Duodenal mucosa (tissue), 2 donors: ENCODE results near the gene GPRC5A.
"Not testable (repeated sequence)": the region's sequence is repeated elsewhere in the genome, so short reads cannot be mapped to it uniquely, and the experiment has no call there.

Experiments used
- H3K27ac ChIP-seq: one replicate; pipeline ENCODE4 v1.7.0; 2013; ENCODE audit warnings: low read depth, low read length
- H3K27me3 ChIP-seq, 2 donors: one replicate each; pipeline ENCODE4 v1.7.0; 2013; ENCODE audit warnings: low read length in 2 of 2, control low read depth in 1 of 2; ENCODE audit not compliant: insufficient read depth in 2 of 2, control insufficient read depth in 1 of 2
- H3K36me3 ChIP-seq, 2 donors: one replicate each; pipeline ENCODE4 v1.7.0; 2013; ENCODE audit warnings: low read length in 2 of 2, control low read depth in 1 of 2; ENCODE audit not compliant: insufficient read depth in 2 of 2, control insufficient read depth in 1 of 2
- H3K4me1 ChIP-seq, 2 donors: one replicate each; pipeline ENCODE4 v1.7.0; 2013; ENCODE audit warnings: low read length in 2 of 2, control low read depth in 1 of 2; ENCODE audit not compliant: insufficient read depth in 2 of 2, control insufficient read depth in 1 of 2
- H3K4me3 ChIP-seq, 2 donors: one replicate each; pipeline ENCODE4 v1.7.0; 2013; ENCODE audit warnings: low read length in 2 of 2, low read depth in 1 of 2
- H3K9ac ChIP-seq, 2 donors: one replicate each; pipeline ENCODE4 v1.7.0; 2013; ENCODE audit warnings: low read length in 2 of 2, low read depth in 1 of 2
- H3K9me3 ChIP-seq, 2 donors: one replicate each; pipeline ENCODE4 v1.7.0; 2013; ENCODE audit warnings: low read length in 2 of 2, control low read depth in 1 of 2; ENCODE audit not compliant: control insufficient read depth in 1 of 2

GPRC5A gene

DNA sequence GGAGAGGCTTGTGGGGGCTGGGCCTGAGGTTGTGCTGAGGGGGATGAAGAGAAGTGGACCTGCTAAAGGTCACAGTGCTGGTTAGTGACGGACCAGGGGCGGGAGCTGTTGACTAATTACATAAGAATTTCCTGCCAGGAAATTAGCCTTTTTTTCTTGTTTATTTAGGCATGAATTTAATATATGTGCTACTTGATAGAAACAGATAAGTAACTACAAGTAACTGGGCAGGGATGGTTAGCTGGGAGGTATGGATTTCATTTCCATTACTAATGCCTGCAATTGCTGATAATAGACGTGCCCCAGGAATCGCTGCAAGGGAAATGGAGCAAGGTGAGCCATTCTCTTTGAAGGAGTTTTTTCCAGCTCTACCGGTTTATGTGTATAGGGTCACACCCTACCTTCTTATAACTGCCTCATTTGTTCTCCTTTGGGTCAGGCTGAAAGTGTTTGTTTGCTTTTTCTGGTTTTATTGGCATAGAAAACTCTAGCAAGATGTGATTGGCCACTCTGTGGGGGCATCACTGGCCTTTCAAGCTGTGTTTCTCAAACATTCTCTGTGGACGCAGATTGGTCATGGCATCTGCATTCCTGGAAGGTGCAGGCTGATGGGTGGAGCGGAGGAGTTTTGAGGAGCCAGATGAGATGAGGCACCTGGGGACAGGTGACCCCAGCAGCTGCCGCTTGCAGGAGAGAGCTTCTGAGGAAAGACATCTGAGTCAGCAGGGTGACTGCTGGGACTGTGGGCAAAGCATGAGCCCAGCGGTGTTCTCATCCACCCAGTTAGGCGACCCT lies 19.0 kb upstream of the GPRC5A start:
- Histone ChIP-seq H3K27ac (peak overlapping the region; percentile 54), H3K4me3 (peak overlapping the region; percentile 4 to 17), H3K27me3 (no peaks in the 10 kb centered on the region), H3K36me3 (no peaks in the 10 kb centered on the region), H3K9me3 (no peaks in the 10 kb centered on the region), H3K4me1 (peaks cover 15 to 33% of the 10 kb centered on the region in 2 donors), H3K9ac (peak overlapping the region in 1 of 2 donors; percentile 44)

DNA sequence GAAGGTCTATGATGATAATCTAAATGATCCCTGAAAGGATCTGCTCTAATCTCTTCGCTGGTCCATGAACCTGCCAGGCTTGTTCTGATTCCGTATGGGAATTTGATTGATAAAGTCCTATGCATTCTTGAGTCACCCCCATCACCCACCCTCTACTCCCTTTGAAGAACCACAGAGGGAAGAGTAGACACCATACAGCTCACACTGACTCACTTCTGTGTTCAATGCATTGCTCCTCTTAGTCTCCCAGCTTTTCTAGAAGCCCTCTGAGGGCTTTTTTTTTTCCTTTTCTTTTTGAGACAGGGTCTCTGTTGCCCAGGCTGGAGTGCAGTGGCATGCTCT lies 18.5 kb upstream of the GPRC5A start:
- Histone ChIP-seq H3K27me3 (no peaks in the 10 kb centered on the region), H3K9ac (peak overlapping the region in 1 of 2 donors; percentile 44), H3K9me3 (no peaks in the 10 kb centered on the region), H3K4me1 (peaks cover 20 to 39% of the 10 kb centered on the region in 2 donors), H3K27ac (no peak overlapping the region), H3K36me3 (no peaks in the 10 kb centered on the region), H3K4me3 (peak overlapping the region; percentile 4 to 17)

DNA sequence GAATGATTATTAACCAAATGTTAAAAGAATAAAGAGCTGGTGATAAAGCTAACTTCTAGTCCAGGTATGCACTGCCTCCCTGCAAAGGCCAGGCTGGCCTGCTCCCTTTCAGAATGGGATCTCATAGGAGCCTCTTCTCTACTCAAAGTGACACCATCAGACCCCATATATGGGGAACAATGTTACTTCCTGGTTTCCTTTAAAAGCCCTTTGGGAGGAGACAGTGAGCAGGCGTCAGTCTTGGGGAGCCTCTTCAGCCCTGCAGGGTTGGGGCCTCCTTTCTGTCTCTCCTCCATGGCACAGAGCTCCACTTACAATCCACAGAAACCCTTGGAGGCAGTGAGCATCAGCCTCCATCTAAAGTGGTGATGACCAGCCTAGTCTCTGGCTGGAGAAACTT lies 17.3 kb upstream of the GPRC5A start:
- Histone ChIP-seq H3K9ac (no peak overlapping the region), H3K4me1 (peaks cover 22 to 45% of the 10 kb centered on the region in 2 donors), H3K36me3 (no peaks in the 10 kb centered on the region), H3K4me3 (no peak overlapping the region), H3K27me3 (no peaks in the 10 kb centered on the region), H3K27ac (no peak overlapping the region), H3K9me3 (no peaks in the 10 kb centered on the region)

DNA sequence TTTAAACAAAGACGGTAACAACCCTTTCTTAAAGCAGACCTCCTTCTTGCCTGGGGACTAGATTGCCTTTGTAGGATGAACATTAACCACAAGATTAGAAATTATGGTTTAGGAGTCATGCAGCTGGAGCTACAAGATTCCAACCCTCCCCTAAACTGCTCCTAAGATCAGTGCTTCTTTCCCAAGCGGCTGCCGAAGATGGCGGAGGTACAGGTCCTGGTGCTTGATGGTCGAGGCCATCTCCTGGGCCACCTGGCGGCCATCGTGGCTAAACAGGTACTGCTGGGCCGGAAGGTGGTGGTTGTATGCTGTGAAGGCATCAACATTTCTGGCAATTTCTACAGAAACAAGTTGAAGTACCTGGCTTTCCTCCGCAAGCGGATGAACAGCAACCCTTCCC lies 16.1 kb upstream of the GPRC5A start:
- H3K27me3 ChIP-seq, H3K9me3 ChIP-seq, H3K4me3 ChIP-seq, H3K27ac ChIP-seq, H3K9ac ChIP-seq, H3K36me3 ChIP-seq: not testable (repeated sequence)
- H3K4me1 ChIP-seq = peaks cover 22 to 45% of the 10 kb centered on the region in 2 donors

DNA sequence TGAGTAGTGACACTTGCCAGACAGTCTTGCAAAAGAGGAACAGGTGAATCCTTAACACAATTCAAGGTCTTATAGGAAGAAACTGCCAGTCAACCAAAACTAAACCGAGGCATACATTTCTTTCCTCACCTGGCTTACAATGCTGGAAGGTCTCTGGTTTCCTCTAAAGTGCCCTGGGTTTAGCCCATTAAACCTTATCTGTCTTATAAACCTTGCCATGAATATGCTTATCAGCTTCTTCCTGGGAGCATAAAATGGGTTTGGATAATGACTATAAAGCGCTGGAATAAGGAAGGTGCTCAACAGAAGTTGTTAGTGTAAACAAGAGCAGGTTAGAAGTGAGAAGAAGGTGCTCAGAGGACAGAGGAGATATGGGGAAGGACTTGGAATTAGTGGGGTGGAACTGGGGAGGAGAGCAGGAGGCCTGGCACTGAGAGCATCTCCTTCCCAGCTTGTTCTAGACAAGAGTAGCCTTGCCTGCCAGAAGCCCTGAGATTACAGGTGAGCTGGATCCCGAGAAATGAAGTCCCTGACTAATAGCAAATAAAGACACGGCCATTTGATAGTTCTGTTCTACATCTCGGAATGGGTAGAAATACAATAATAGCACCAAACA lies 14.1 kb upstream of the GPRC5A start:
- no peak overlapping the region for H3K9ac ChIP-seq
- H3K27ac ChIP-seq = no peak overlapping the region
- peaks cover 21 to 45% of the 10 kb centered on the region in 2 donors for H3K4me1 ChIP-seq
- no peaks in the 10 kb centered on the region for H3K9me3 ChIP-seq
- no peaks in the 10 kb centered on the region for H3K36me3 ChIP-seq
- no peaks in the 10 kb centered on the region for H3K27me3 ChIP-seq
- H3K4me3 ChIP-seq = no peak overlapping the region

DNA sequence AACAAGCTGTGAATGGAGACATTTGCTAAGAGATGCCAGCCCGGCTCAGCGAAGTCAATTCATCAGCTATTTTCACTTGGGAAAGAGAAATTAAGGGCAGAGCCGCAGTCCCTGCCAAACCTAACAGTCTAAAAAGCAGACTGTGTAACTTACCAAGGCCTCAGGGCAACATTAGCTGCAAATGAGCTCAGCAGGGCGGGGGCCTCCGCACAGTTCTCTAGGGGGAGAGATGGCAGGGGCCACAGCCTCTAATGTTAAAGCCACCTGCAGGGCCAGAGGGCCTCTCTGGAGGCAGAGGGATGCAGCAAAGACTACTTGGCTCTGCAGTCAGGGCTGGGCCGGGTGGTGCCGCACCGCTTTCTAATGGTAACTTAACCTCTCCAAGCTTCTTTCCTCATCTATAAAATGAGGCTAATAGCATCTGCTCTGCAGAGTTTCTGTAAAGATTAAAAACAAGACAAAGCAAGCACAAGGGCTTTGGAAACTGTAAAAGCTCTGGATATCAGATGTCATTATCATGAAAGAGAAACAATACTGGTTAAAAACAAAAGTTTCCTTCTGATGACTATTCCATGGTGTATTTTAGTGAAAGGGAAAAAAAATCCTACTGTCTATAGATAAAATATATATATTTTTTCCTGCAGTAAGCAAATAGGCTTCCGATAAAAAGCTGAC lies 13.4 kb upstream of the GPRC5A start:
- Histone ChIP-seq H3K9me3 (no peaks in the 10 kb centered on the region), H3K36me3 (no peaks in the 10 kb centered on the region), H3K4me1 (peaks cover 15 to 42% of the 10 kb centered on the region in 2 donors), H3K27ac (no peak overlapping the region), H3K4me3 (no peak overlapping the region), H3K27me3 (no peaks in the 10 kb centered on the region), H3K9ac (no peak overlapping the region)

DNA sequence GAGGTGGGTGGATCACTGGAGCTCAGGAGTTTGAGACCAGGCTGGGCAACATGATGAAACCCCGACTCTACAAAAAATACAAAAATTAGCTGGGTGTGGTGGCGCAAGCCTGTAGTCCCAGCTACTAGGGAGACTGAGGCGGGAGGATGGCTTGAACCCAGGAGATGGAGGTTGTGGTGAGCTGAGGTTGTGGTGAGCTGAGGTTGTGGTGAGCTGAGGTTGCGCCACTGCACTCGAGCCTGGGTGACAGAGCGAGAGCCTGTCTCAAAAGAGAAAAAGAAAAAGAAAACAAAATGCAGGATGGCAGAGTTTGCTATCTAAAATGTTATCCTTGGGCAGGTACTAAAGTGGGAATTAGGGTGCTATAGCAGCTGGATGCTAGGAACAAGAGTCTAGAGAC lies 10.8 kb upstream of the GPRC5A start:
- Histone ChIP-seq H3K36me3 (no peaks in the 10 kb centered on the region), H3K27ac (no peak overlapping the region), H3K9ac (no peak overlapping the region), H3K4me1 (peaks cover 15 to 27% of the 10 kb centered on the region in 2 donors), H3K4me3 (no peak overlapping the region), H3K27me3 (no peaks in the 10 kb centered on the region), H3K9me3 (no peaks in the 10 kb centered on the region)

DNA sequence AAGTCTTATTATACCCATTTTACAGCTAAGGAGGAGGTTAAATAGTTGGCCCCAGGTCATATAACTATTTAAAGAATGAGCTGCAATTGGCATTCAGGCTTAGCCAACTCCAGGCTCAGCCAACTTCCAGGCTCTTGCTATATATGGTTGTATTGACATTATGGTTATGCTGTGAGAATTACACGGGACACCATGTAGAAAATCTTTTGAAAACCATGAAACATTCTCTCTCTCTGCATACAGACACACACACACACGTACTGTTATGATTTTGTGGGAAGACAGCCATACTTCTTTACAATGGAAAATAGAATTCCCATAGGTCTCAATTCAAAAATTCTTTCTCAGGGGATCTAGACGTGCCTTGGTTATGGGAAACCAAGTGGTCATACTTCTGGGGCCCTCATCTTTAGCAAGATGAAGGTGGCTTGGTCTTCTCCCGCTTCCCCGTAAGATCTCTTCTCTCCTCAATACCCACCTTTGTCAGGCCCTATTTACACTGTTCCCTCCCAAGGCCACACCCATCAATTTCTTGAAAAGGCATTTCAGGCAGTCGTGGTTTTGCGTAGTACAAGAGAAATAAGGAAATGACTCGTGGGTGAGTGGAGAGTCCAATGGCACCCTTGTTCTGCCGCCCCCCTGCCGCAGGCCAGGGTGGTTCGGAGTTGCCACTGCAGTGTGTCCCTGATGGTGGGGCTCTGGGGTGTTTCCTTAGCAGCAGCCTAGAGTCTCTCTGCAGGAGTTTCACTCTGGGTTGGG lies 10.0 kb upstream of the GPRC5A start:
- Histone ChIP-seq H3K36me3 (no peaks in the 10 kb centered on the region), H3K27ac (no peak overlapping the region), H3K27me3 (no peaks in the 10 kb centered on the region), H3K4me3 (no peak overlapping the region), H3K9me3 (no peaks in the 10 kb centered on the region), H3K9ac (no peak overlapping the region), H3K4me1 (peaks cover 18 to 27% of the 10 kb centered on the region in 2 donors)

DNA sequence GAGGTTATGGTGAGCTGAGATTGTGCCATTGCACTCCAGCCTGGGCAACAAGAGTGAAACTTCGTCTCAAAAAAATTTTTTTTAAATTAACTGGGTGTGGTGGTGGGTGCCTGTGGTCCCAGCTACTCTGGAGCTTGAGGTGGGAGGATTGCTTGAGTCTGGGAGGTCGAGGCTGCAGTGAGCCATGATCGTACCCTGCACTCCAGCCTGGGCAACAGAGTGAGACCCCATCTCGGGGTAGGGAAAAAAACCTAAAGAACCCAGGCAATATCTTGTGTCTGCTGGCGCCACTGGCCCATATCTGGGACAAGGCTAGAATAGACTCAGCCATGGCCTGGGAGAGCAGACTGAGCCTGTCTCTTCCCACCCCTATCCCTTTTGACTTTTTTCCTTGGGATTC lies 9.1 kb upstream of the GPRC5A start:
- H3K4me1 ChIP-seq = peaks cover 16 to 24% of the 10 kb centered on the region in 2 donors
- no peaks in the 10 kb centered on the region for H3K9me3 ChIP-seq
- no peak overlapping the region for H3K4me3 ChIP-seq
- no peak overlapping the region for H3K9ac ChIP-seq
- H3K36me3 ChIP-seq = no peaks in the 10 kb centered on the region
- no peak overlapping the region for H3K27ac ChIP-seq
- H3K27me3 ChIP-seq = no peaks in the 10 kb centered on the region
